Gastroesophageal sphincter (tissue), 4 donors: ENCODE data around the gene KRT6A. TPM values are rescaled to one million over a fixed set of nuclear protein-coding genes. Genes with fewer than 3 reads are reported as not detected.
"Not testable (repeated sequence)": the region's sequence is repeated elsewhere in the genome, so short reads cannot be mapped to it uniquely, and the experiment has no call there.

Experiments
- ATAC-seq: fragments of 150-250 bp; one replicate; pipeline ENCODE4 v1.9.1; 2016; ENCODE audit warnings: mild to moderate bottlenecking, moderate library complexity
- H3K27ac ChIP-seq, 4 donors: fragments of 200-600 bp; sonication (generic) in 3 of 4; 1 replicate in 3 of 4; 2 replicates in 1 of 4; pipeline ENCODE4 v1.5.1; 2016 to 2019
- H3K27me3 ChIP-seq: fragments of 200-600 bp; sonication (generic); one replicate; pipeline ENCODE4 v1.5.1; 2019
- H3K36me3 ChIP-seq, 2 donors: fragments of 200-600 bp; sonication (generic); one replicate each; pipeline ENCODE4 v1.5.1; 2019; ENCODE audit warnings: control low read depth in 1 of 2
- H3K4me1 ChIP-seq, 3 donors: fragments of 200-600 bp; sonication (generic); 1 replicate in 2 of 3; 2 replicates in 1 of 3; pipeline ENCODE4 v1.5.1; 2016 to 2019; ENCODE audit warnings: control low read depth in 2 of 3
- H3K4me3 ChIP-seq, 2 donors: fragments of 200-600 bp; sonication (generic); one replicate each; pipeline ENCODE4 v1.5.1; 2019; ENCODE audit warnings: mild to moderate bottlenecking in 1 of 2, moderate library complexity in 1 of 2
- H3K9me3 ChIP-seq, 3 donors: fragments of 200-600 bp; sonication (generic); one replicate each; pipeline ENCODE4 v1.5.1; 2017 to 2019; ENCODE audit warnings: control low read depth in 2 of 3
- CTCF ChIP-seq, 4 experiments: fragments of 200-600 bp in 2 of 4; fragments of 450-650 bp in 2 of 4; sonication (generic) in 1 of 4; IDR thresholded peaks; one replicate each; pipeline ENCODE4 v1.5.1; 2017 to 2019; ENCODE audit warnings: antibody characterized with exemption in 4 of 4, mild to moderate bottlenecking in 2 of 4, moderate library complexity in 2 of 4
- EP300 ChIP-seq: sonication (generic); formaldehyde crosslinking; IDR thresholded peaks from one replicate; pipeline ENCODE4 v1.6.1; 2017; ENCODE audit warnings: antibody characterized with exemption, mild to moderate bottlenecking
- POLR2A ChIP-seq, 2 donors: fragments of 450-650 bp; IDR thresholded peaks; one replicate each; pipeline ENCODE4 v1.6.1; 2017; ENCODE audit warnings: antibody characterized with exemption in 2 of 2, mild to moderate bottlenecking in 2 of 2, moderate library complexity in 1 of 2
- POLR2AphosphoS5 ChIP-seq: sonication (generic); formaldehyde crosslinking; IDR thresholded peaks from one replicate; pipeline ENCODE4 v1.6.1; 2017; ENCODE audit warnings: antibody characterized with exemption
- WGBS, 2 donors: methylation state at CpG; one replicate each; pipeline ENCODE4 v1.1.5; 2018; ENCODE audit warnings: low coverage in 1 of 2; 5-methylcytosine and 5-hydroxymethylcytosine counted together
- total RNA-seq, 4 donors: library from RNA; depleted of rRNA; stranded (reverse); fragments of >200 nt; gene quantifications; one replicate each; pipeline ENCODE4 v1.1.0, GENCODE V29; 2016

The KRT6A gene
- total RNA-seq, 4 donors from 2014 or later: 2.7 to 713 (median 61.8) TPM

GRCh38 chr12:52506858-52507715 is 14.0 kb upstream of the KRT6A start:
- Histone ChIP-seq H3K4me3 (no peak overlapping the region), H3K9me3 (peaks cover 0 to 4% (median 0%) of the 10 kb centered on the region in 3 donors), H3K36me3 (no peaks in the 10 kb centered on the region), H3K27me3 (peaks cover 13% of the 10 kb centered on the region), H3K27ac (no peak overlapping the region), H3K4me1 (no peaks in the 10 kb centered on the region)
- ATAC-seq: no peak
- 28 to 50% methylated on average over 2 to 3 of the region's 4 CpGs for WGBS, 2 donors
- TF ChIP-seq CTCF (IDR thresholded peaks at IDR 0.05) (peak; percentile 18 to 61 (median 53)), POLR2A (IDR thresholded peaks at IDR 0.05) (no peak)

DNA sequence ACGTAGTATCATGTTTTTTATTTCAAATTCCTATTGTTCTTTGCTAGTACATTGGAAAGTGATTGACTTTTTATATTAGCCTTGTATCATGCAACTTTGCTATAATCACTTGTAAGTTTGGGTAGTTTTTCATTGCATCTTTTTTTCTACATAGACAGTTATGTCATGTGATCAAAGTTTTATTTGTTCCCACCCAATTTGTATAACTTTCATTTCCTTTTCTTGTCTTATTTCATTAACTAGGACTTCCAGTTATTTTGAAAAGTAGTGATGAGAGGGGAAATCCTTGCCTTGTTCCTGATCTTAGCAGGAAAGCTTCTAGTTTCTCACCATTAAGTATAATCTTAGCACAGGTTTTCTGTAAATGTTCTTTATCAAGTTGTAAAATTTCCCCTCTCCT is 9.8 kb upstream of the KRT6A start:
- Histone ChIP-seq H3K9me3 (no peaks in the 10 kb centered on the region), H3K36me3 (no peaks in the 10 kb centered on the region), H3K27me3 (peaks cover 7% of the 10 kb centered on the region), H3K4me3 (no peak overlapping the region), H3K4me1 (no peaks in the 10 kb centered on the region), H3K27ac (no peak overlapping the region)
- no peak for TF ChIP-seq POLR2AphosphoS5
- no peak for TF ChIP-seq EP300
- no peak for TF ChIP-seq CTCF (IDR thresholded peaks at IDR 0.05)
- no peak for TF ChIP-seq POLR2A (IDR thresholded peaks at IDR 0.05)
- no peak for ATAC-seq
- 75 to 82% methylated on average over 1 of the region's 1 CpG for WGBS, 2 donors

- Histone ChIP-seq H3K27me3 (no peaks in the 10 kb centered on the region), H3K4me3 (no peak overlapping the region), H3K36me3 (no peaks in the 10 kb centered on the region), H3K4me1 (no peaks in the 10 kb centered on the region), H3K9me3 (no peaks in the 10 kb centered on the region), H3K27ac (no peak overlapping the region)
- no peak for ATAC-seq
- TF ChIP-seq POLR2AphosphoS5 (no peak), POLR2A (IDR thresholded peaks at IDR 0.05) (no peak), EP300 (no peak), CTCF (IDR thresholded peaks at IDR 0.05) (no peak)
- WGBS, 2 donors: 78 to 89% methylated on average over 2 to 4 of the region's 7 CpGs
These were observed 8.4 kb upstream of the KRT6A start for GRCh38 chr12:52501490-52501889.

DNA sequence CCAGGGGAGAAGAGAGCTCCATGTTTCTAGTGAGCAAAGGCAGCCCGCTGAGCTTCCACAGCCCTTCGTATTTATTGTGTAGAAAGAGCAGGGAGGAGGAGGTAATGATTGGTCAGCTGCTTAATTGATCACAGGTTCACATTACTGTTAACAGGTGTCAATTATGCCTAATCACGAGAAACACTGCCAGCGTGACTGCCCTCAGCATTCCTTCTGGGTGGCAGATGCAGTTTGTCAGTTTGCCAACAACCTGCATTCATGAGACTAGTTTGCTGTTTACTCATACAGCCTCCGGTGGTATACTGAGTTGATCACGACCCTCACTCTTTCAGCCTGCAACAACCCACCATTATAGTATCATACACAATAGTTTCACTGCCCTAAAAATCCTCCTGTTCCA is 7.5 kb upstream of the KRT6A start:
- H3K4me1 ChIP-seq, H3K36me3 ChIP-seq, H3K27ac ChIP-seq, H3K4me3 ChIP-seq, H3K9me3 ChIP-seq, ATAC-seq, H3K27me3 ChIP-seq: not testable (repeated sequence)
- 79 to 82% methylated on average over 6 of the region's 6 CpGs for WGBS, 2 donors

GRCh38 chr12:52499806-52500560 is 6.9 kb upstream of the KRT6A start:
- Histone ChIP-seq H3K27me3 (no peaks in the 10 kb centered on the region), H3K4me3 (no peak overlapping the region), H3K36me3 (no peaks in the 10 kb centered on the region), H3K4me1 (peaks cover 0 to 4% (median 0%) of the 10 kb centered on the region in 3 donors), H3K27ac (no peak overlapping the region), H3K9me3 (no peaks in the 10 kb centered on the region)
- 52 to 60% methylated on average over 2 to 5 of the region's 5 CpGs for WGBS, 2 donors
- ATAC-seq: no peak
- TF ChIP-seq EP300 (no peak), POLR2AphosphoS5 (no peak)
